K562 (cell line): Measurements from ENCODE around the gene ZC3H10. TPM values are rescaled to one million over a fixed set of nuclear protein-coding genes. Genes with fewer than 3 reads are reported as not detected.

Experiments used
- ATAC-seq: fragments of 200-7000 bp; cut with Tn5 transposase; 3 replicates; pipeline ENCODE4 v1.9.1; 2020; ENCODE audit warnings: moderate library complexity
- BruUV-seq: library from RNA; stranded (reverse); fragments of 400-500 nt; replicated peaks from 2 replicates; lab custom pipeline; 2021; lab: Mats Ljungman, UMichigan
- CTCF ChIA-PET: fragments of 300-600 bp; formaldehyde crosslinking; extraction: SDS; loops from one replicate; lab custom pipeline; 2021; ENCODE audit warnings: low intra/inter-chr PET ratio; lab: Yijun Ruan, JAX
- POLR2A ChIA-PET: fragments of 300-600, 350-650 bp; sonication (Branson Sonifier 250); formaldehyde crosslinking; extraction: SDS; loops from one replicate; lab custom pipeline; 2021; ENCODE audit warnings: antibody characterized with exemption, inconsistent platforms; lab: Yijun Ruan, JAX
- DNase-seq, 4 experiments: peaks; one replicate each; pipeline versions ENCODE4 v3.0.0 to v3.0.0-alpha.2; 2011 to 2018; ENCODE audit warnings: low spot score in 3 of 4, mixed read lengths in 3 of 4; ENCODE audit errors: extremely low read depth in 1 of 4
- FAIRE-seq: peaks from 2 replicates; lab custom pipeline; 2011; peaks lifted over from hg19 to GRCh38; lab: Jason Lieb, UNC
- H2AFZ ChIP-seq: 2 replicates; pipeline ENCODE4 v1.6.0; 2011; ENCODE audit warnings: low read depth, low read length, control low read depth, inconsistent platforms
- H3K27ac ChIP-seq: fragments of 200-600 bp; 3 replicates; pipeline ENCODE4 v1.8.0; 2011; ENCODE audit warnings: low read depth, mild to moderate bottlenecking, control low read depth, inconsistent platforms, low read length, moderate library complexity, mixed read lengths; ENCODE audit errors: extremely low read depth
- H3K27me3 ChIP-seq, 2 experiments: fragments of 300-600 bp in 1 of 2; 2 replicates in 1 of 2; 3 replicates in 1 of 2; pipeline versions ENCODE4 v1.6.0 to v1.8.0; 2011; ENCODE audit warnings: inconsistent platforms in 2 of 2, low read length in 2 of 2, mild to moderate bottlenecking in 1 of 2, mixed read lengths in 1 of 2, moderate library complexity in 1 of 2; ENCODE audit not compliant: control insufficient read depth in 2 of 2, insufficient read depth in 2 of 2
- H3K36me3 ChIP-seq: fragments of 300-600 bp; 3 replicates; pipeline ENCODE4 v1.8.0; 2011; ENCODE audit warnings: mild to moderate bottlenecking, low read length, inconsistent platforms; ENCODE audit not compliant: control insufficient read depth, insufficient read depth
- H3K4me1 ChIP-seq, 2 experiments: fragments of 200-600 bp in 1 of 2; replicated peaks in 1 of 2; 2 replicates in 1 of 2; 3 replicates in 1 of 2; pipeline versions ENCODE4 v1.5.1 to v1.8.0; 2011; ENCODE audit warnings: inconsistent platforms in 2 of 2, low read length in 2 of 2, mild to moderate bottlenecking in 1 of 2, mixed read lengths in 1 of 2, moderate library complexity in 1 of 2; ENCODE audit not compliant: control insufficient read depth in 2 of 2, insufficient read depth in 2 of 2
- H3K4me2 ChIP-seq: 2 replicates; pipeline ENCODE4 v1.6.1; 2011; ENCODE audit warnings: low read length, control low read depth, inconsistent platforms, mixed read lengths; ENCODE audit not compliant: insufficient read depth
- H3K4me3 ChIP-seq: fragments of 200-600 bp; sonication (generic), shearing (Covaris generic); 2 replicates; pipeline ENCODE4 v1.5.1; 2016; ENCODE audit warnings: control low read depth, inconsistent platforms
- H3K79me2 ChIP-seq: fragments of 200-600 bp; 3 replicates; pipeline ENCODE4 v1.8.0; 2011; ENCODE audit warnings: low read length, inconsistent platforms; ENCODE audit not compliant: control insufficient read depth, insufficient read depth
- H3K9ac ChIP-seq, 2 experiments: 2 replicates each; pipeline versions ENCODE4 v1.6.0 to v1.6.1; 2011; ENCODE audit warnings: low read depth in 2 of 2, low read length in 2 of 2, control low read depth in 1 of 2, inconsistent platforms in 1 of 2, mild to moderate bottlenecking in 1 of 2, mixed read lengths in 1 of 2; ENCODE audit not compliant: insufficient read depth in 1 of 2
- H3K9me1 ChIP-seq: one replicate; pipeline ENCODE4 v1.6.0; 2011; ENCODE audit warnings: inconsistent platforms, mild to moderate bottlenecking, low read length, moderate library complexity; ENCODE audit not compliant: control insufficient read depth, insufficient read depth
- H3K9me3 ChIP-seq: replicated peaks from 2 replicates; pipeline ENCODE4 v1.5.1; 2011; ENCODE audit warnings: low read depth, low read length, inconsistent platforms; ENCODE audit not compliant: control insufficient read depth, insufficient read depth
- H4K20me1 ChIP-seq: replicated peaks from 2 replicates; pipeline ENCODE4 v1.6.1; 2011; ENCODE audit warnings: low read length, inconsistent platforms, mixed read lengths; ENCODE audit not compliant: control insufficient read depth, insufficient read depth
- C11orf30 ChIP-seq: fragments of 450-650 bp; IDR thresholded peaks from 2 replicates; pipeline ENCODE4 v1.6.1; 2016; ENCODE audit warnings: low read depth, mild to moderate bottlenecking
- CHD4 ChIP-seq: fragments of 200-600 bp; sonication (generic); IDR thresholded peaks from 3 replicates; pipeline ENCODE4 v1.6.1; 2012; ENCODE audit warnings: low read depth, mild to moderate bottlenecking, mixed read lengths, low read length, inconsistent platforms; ENCODE audit not compliant: insufficient read depth, insufficient replicate concordance, poor library complexity, severe bottlenecking
- MAFF ChIP-seq: IDR thresholded peaks from 2 replicates; pipeline ENCODE4 v1.6.1; 2012; ENCODE audit warnings: low read length, improper control_type of control experiment
- MAFK ChIP-seq: IDR thresholded peaks from 2 replicates; pipeline ENCODE4 v1.6.1; 2011; ENCODE audit warnings: low read length, improper control_type of control experiment
- MCM7 ChIP-seq, 2 experiments: fragments of 450-650 bp; IDR thresholded peaks; 2 replicates each; pipeline ENCODE4 v1.6.1; 2016 to 2018
- MLX ChIP-seq, 2 experiments: fragments of 450-650 bp in 1 of 2; sonication (generic) in 1 of 2; formaldehyde crosslinking; conservative IDR thresholded peaks; 2 replicates each; pipeline versions ENCODE4 v1.4.0 to v1.8.1; 2020 to 2022; ENCODE audit warnings: mild to moderate bottlenecking in 1 of 2, missing genetic modification reagents in 1 of 2
- MTF1 ChIP-seq: fragments of 250-450 bp; sonication (Bioruptor Pico); IDR thresholded peaks from 2 replicates; pipeline ENCODE4 v1.9.0; 2021; ENCODE audit warnings: moderate library complexity, mild to moderate bottlenecking, inconsistent platforms, borderline replicate concordance
- NCOA6 ChIP-seq: fragments of 450-650 bp; IDR thresholded peaks from 2 replicates; pipeline ENCODE4 v1.6.1; 2017; ENCODE audit warnings: mild to moderate bottlenecking
- NFE2L1 ChIP-seq: fragments of 450-650 bp; IDR thresholded peaks from 2 replicates; pipeline ENCODE4 v1.6.1; 2016; ENCODE audit warnings: missing genetic modification characterization, low read depth, mild to moderate bottlenecking, missing compliant biosample characterization, moderate library complexity, borderline replicate concordance
- POLR2A ChIP-seq: fragments of 450-650 bp; conservative IDR thresholded peaks from 2 replicates; pipeline ENCODE4 v1.6.1; 2016
- POLR2G ChIP-seq: fragments of 200-400 bp; formaldehyde crosslinking; IDR thresholded peaks from 2 replicates; pipeline ENCODE4 v1.6.1; 2017; ENCODE audit warnings: low read depth, mild to moderate bottlenecking, antibody characterized with exemption, low read length, moderate library complexity
- SMAD1 ChIP-seq: fragments of 150-350 bp; IDR thresholded peaks from 2 replicates; pipeline ENCODE4 v1.6.1; 2014; ENCODE audit warnings: low read length, low read depth; ENCODE audit not compliant: partially characterized antibody
- TCF7L2 ChIP-seq: fragments of 150-350 bp; IDR thresholded peaks from 2 replicates; pipeline ENCODE4 v1.6.1; 2016; ENCODE audit warnings: low read depth, mild to moderate bottlenecking, low read length, moderate library complexity
- TFAM ChIP-seq: fragments of 250-450 bp; sonication (Bioruptor Pico); conservative IDR thresholded peaks from 2 replicates; pipeline ENCODE4 v1.5.0; 2021; ENCODE audit warnings: mild to moderate bottlenecking, moderate library complexity
- ZFX ChIP-seq: sonication (generic); formaldehyde crosslinking; IDR thresholded peaks from 2 replicates; pipeline ENCODE4 v1.8.0; 2022; ENCODE audit warnings: mild to moderate bottlenecking, missing genetic modification reagents, moderate library complexity
- ZNF316 ChIP-seq: fragments of 450-650 bp; IDR thresholded peaks from 2 replicates; pipeline ENCODE4 v1.6.1; 2016
- ZNF444 ChIP-seq: fragments of 250-450 bp; sonication (Bioruptor Pico); IDR thresholded peaks from 2 replicates; pipeline ENCODE4 v1.4.0; 2020; ENCODE audit warnings: mild to moderate bottlenecking, moderate library complexity
- WGBS: fragments of 100-300 bp; shearing (Covaris generic); methylation state at CpG from one replicate; pipeline ENCODE4 v1.1.6; 2016; ENCODE audit warnings: low coverage, mixed read lengths; ENCODE audit not compliant: insufficient coverage; ENCODE audit errors: missing lambda C conversion rate; 5-methylcytosine and 5-hydroxymethylcytosine counted together
- in situ Hi-C: fragments of 300-500 bp; cut with MboI; formaldehyde crosslinking; loops from 4 replicates; pipeline ENCODE4 v1.15.0; 2018; ENCODE audit warnings: inconsistent platforms, mixed read lengths
- intact Hi-C: fragments of 100-400 bp; cut with micrococcal nuclease; formaldehyde crosslinking; loops from 2 replicates; pipeline ENCODE4 v1.14.2; 2022
- polyA plus RNA-seq, 8 experiments: library from polyadenylated mRNA; depleted of rRNA in 4 of 8; stranded (reverse) in 5 of 8; unstranded in 3 of 8; fragments of >200 nt; fragmentation: Nextera tagmentation in 2 of 8; fragmentation: Illumina TruSeq in 1 of 8; extraction: Ambion mirVana in 2 of 8; extraction: Trizol in 1 of 8; gene quantifications; 2 replicates each; pipeline versions ENCODE4 v1.2.1 to v1.2.3, GENCODE V29; 2011 to 2014; ENCODE audit warnings: inconsistent platforms in 1 of 8, missing spikeins in 1 of 8
- total RNA-seq, 7 experiments: library from RNA; depleted of rRNA in 6 of 7; stranded (reverse); fragments of >200 nt in 6 of 7; fragmentation: Illumina TruSeq in 2 of 7; extraction: Trizol in 2 of 7; gene quantifications; 2 replicates each; pipeline versions ENCODE4 v1.2.1 to v1.2.3, GENCODE V29; 2011 to 2021; ENCODE audit warnings: low replicate concordance in 1 of 7
- TF ChIP-seq, protein P1 (sequence below): fragments of 250-450 bp; sonication (Bioruptor Pico); IDR thresholded peaks from 2 replicates; pipeline ENCODE4 v1.8.0; 2022; ENCODE audit warnings: moderate library complexity, mild to moderate bottlenecking, inconsistent platforms
- TF ChIP-seq, protein P2 (sequence below): sonication (generic); formaldehyde crosslinking; IDR thresholded peaks from 2 replicates; pipeline ENCODE4 v1.8.0; 2022; ENCODE audit warnings: mild to moderate bottlenecking, missing genetic modification reagents

The ZC3H10 gene
- total and polyA plus RNA-seq, 9 of the 15 experiments (the other 6 are each of a cell fraction or from before 2014, with no cell fraction given): 0.31 to 4.1 (median 1.6) TPM

GRCh38 chr12:56165369-56165768, 47.3 kb downstream of the ZC3H10 start (continued):
- TF ChIP-seq POLR2G (peak; percentile 69), MLX (CRISPR knock-in tag; conservative IDR thresholded peaks at IDR 0.05) (no peak)

DNA sequence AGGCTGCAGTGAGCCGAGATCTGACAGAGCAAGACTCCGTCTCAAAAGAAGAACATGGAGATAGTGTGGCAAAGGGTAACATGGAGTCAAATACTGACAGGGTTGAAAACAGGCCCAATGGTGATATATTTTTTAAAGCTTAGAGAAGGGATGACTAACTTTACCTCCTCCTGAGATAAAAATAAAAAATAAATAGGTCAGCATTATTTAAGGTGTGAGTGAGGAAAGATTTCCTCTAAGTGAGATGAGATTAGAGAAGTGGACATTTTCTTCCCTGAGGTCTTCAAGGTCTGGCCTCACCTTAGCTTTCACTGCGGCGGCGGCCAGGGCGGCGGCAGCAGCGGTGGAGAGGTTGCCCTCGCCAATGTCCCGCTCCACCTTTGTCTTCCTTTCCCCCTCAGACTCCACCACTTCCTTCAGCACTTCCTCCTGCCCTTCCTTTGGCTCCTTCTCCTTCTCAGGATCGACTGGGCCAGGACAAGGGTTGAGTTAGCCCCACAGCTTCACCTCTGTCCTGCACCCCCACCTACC, 51.2 kb downstream of the ZC3H10 start:
- FAIRE-seq (no peak), DNase-seq (no peak), ATAC-seq (no peak)
- 97% methylated on average over 11 of the region's 11 CpGs for WGBS
- H3K4me1 ChIP-seq: peaks cover under 1 to 6% of the 10 kb centered on the region in 2 experiments; a peak in 3 of 5 replicates
- intact Hi-C loops (no loop called here), in situ Hi-C loops (no loop called here)
- POLR2A ChIA-PET: interaction anchor here (0.6 to 1.4 kb wide), 6 partner anchors 8 to 441 kb away, joined by 3 to 4 read pairs (median 4); no protein-coding TSS in a partner anchor
- H3K27ac ChIP-seq: no peak overlapping the region
- peaks cover 92% of the 10 kb centered on the region for H3K36me3 ChIP-seq
- H3K9me3 ChIP-seq: no peaks in the 10 kb centered on the region
- H3K79me2 ChIP-seq: no peaks in the 10 kb centered on the region
- CTCF ChIA-PET: no interaction called here
- H4K20me1 ChIP-seq: no peaks in the 10 kb centered on the region; the same call in 1 of the 2 replicates
- BruUV-seq: no TSS peak
- H3K27me3 ChIP-seq: no peaks in the 10 kb centered on the region
- no peak overlapping the region for H3K4me2 ChIP-seq
- no peak overlapping the region for H3K9ac ChIP-seq
- H2AFZ ChIP-seq: no peak overlapping the region
- H3K9me1 ChIP-seq: no peaks in the 10 kb centered on the region
- no peak overlapping the region for H3K4me3 ChIP-seq
- TF ChIP-seq, protein P1, sequence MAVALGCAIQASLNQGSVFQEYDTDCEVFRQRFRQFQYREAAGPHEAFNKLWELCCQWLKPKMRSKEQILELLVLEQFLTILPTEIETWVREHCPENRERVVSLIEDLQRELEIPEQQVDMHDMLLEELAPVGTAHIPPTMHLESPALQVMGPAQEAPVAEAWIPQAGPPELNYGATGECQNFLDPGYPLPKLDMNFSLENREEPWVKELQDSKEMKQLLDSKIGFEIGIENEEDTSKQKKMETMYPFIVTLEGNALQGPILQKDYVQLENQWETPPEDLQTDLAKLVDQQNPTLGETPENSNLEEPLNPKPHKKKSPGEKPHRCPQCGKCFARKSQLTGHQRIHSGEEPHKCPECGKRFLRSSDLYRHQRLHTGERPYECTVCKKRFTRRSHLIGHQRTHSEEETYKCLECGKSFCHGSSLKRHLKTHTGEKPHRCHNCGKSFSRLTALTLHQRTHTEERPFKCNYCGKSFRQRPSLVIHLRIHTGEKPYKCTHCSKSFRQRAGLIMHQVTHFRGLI (CRISPR knock-in tag): no peak
- no peak for TF ChIP-seq MCM7 (IDR thresholded peaks at IDR 0.05)
- TF ChIP-seq, protein P2, sequence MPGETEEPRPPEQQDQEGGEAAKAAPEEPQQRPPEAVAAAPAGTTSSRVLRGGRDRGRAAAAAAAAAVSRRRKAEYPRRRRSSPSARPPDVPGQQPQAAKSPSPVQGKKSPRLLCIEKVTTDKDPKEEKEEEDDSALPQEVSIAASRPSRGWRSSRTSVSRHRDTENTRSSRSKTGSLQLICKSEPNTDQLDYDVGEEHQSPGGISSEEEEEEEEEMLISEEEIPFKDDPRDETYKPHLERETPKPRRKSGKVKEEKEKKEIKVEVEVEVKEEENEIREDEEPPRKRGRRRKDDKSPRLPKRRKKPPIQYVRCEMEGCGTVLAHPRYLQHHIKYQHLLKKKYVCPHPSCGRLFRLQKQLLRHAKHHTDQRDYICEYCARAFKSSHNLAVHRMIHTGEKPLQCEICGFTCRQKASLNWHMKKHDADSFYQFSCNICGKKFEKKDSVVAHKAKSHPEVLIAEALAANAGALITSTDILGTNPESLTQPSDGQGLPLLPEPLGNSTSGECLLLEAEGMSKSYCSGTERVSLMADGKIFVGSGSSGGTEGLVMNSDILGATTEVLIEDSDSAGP: no peak
- peak; percentile 92 for TF ChIP-seq ZNF316
- TF ChIP-seq TCF7L2: no peak
- TF ChIP-seq C11orf30: peak; percentile 81
- TF ChIP-seq MTF1: no peak
- no peak for TF ChIP-seq NFE2L1
- peak; percentile 19; the same call in 1 of the 2 replicates for TF ChIP-seq POLR2G
- TF ChIP-seq MAFK: peak; percentile 52; the same call in 1 of the 2 replicates
- no peak for TF ChIP-seq POLR2A
- TF ChIP-seq CHD4: no peak
- no peak for TF ChIP-seq ZFX (CRISPR knock-in tag)
- peak; percentile 66 for TF ChIP-seq MAFF
- no peak for TF ChIP-seq SMAD1
- TF ChIP-seq TFAM (CRISPR knock-in tag): no peak
- no peak for TF ChIP-seq ZNF444 (CRISPR knock-in tag)
- TF ChIP-seq NCOA6: no peak
